HG03039 (cell line): ENCODE data around the gene DPH6.
"Not testable (repeated sequence)": the region's sequence is repeated elsewhere in the genome, so short reads cannot be mapped to it uniquely, and the experiment has no call there.

ENCODE experiments used
- ATAC-seq: cut with Tn5 transposase; IDR thresholded peaks from one replicate; pipeline ENCODE4 v1.9.1; 2021; ENCODE audit warnings: mild to moderate bottlenecking, moderate library complexity; ENCODE audit not compliant: unreplicated experiment

The DPH6 gene

DNA sequence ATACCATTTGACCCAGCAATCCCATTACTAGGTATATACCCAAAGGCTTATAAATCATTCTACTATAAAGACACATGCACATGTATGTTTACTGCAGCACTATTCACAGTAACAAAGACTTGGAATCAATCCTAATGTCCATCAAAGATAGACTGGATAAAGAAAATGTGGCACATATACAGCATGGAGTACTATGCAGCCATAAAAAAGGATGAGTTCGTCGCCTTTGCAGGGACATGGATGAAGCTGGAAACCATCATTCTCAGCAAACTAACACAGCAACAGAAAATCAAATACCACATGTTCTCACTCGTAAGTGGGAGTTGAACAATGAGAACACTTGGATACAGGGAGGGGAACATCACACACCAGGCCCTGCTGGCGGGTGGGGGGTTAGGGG, 104.7 kb downstream of the DPH6 start:
- not testable (repeated sequence) for ATAC-seq

DNA sequence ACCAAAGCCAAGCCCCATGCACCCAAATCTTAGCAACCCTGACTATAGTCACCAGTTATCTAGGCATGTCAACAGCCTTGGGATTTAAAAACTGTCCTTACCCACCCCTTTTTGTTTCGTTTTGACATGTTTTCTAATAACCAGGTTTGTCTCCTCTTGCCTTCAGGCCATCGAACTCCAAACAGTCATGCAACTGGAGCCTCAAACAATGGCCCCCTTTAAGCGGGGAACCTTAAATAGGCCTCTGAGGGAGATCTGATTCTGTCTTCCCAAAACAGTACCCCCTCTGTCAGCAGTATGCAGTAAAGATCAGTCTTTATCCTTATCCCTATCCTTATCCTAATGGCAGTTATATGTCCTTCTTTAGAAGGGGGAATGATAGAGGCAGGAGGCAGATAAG, 105.7 kb downstream of the DPH6 start:
- no peak for ATAC-seq

DNA sequence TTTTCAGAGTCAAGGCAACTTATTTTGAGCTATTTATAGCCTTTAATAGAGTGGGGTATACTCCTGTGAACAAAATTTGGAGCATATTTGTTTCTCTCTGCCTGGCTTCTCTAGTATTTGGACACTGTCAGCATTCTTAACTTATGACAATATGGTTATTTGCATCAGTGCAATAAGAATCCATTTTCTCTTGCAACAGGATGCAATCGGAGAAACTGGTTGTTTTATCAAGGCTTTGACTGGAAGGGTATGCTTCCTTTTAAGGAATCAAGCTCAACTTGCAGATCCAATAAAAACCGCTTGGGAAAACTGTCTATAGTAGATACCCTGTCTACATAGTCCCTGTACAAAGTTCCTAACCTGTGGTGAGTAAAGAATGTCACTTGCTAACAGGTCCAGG, 106.7 kb downstream of the DPH6 start:
- ATAC-seq, result no peak

DNA sequence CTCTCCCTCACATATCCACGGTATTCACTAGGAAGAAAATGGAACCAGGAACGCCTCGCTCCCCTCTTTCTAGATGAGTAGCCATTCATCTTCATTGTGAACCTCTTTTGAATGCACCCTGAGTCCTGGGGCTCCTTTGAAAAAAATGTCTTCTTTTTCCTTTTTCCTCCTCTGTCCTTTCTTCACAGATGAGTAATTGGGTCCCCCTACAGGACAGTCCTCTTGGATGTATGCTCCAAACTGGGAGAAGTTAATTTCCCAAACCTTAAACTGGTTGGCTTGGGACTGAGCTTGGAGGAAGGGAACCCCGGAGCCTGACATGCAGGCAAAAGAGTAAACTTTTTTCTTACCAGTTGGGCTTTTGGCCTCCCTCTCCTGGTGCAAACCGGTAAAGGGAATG, 108.8 kb downstream of the DPH6 start:
- no peak for ATAC-seq

DNA sequence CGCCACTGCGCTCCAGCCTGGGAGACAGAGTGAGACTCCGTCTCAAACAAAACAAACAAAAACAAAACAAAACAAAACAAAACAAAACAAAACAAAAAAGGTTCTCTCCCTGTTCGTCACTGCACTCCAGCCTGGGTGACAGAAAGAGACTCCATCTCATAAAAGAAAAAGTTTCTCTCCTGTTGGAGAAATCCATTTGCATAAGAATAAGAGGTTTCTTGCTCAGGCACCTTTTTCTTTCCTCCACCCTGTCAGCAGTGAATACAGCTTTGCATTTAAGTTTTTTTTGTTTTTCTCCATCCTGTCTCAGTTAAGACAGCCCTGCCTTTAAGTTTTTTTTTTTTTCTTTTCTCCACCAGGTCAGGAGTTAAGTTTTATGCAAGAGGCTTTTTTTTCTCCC, 109.5 kb downstream of the DPH6 start:
- no peak for ATAC-seq

DNA sequence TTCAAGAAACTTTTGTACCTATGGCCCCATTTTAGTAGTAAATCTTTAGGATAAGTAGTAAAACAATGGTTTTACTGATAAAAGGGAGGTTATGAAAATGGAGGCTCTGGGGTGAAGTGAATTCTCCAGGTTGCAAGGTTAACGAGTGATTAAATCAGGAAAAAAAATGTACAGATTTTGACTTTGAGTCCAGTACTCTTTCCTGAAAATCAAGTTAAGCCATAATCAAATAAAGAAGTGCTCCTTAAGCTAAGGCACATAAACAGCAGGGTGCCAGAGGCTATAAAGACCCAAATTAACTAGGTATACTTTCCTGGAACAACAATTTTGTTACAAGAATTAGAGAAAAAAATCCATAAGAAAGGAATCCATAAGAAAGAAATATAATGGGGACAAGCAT, 114.7 kb downstream of the DPH6 start:
- no peak for ATAC-seq

DNA sequence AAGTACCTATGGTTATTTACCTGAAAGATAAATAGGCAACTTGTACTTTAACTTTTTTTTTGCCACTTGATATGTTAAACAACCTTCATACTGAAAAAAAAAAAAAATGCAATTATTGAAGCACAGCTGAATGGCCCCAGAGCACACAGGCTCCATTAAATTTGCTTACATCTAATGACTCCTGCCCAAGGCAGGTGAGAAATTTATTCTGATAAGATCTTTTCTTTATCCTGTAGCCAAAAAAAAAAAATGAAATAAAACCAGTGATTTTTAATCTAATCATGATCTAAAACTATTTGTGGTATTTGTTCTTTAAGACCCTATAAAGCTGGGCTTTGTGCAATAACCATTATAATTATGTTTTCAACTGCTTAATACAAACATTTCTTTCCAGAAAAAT, 115.7 kb downstream of the DPH6 start:
- no peak for ATAC-seq

DNA sequence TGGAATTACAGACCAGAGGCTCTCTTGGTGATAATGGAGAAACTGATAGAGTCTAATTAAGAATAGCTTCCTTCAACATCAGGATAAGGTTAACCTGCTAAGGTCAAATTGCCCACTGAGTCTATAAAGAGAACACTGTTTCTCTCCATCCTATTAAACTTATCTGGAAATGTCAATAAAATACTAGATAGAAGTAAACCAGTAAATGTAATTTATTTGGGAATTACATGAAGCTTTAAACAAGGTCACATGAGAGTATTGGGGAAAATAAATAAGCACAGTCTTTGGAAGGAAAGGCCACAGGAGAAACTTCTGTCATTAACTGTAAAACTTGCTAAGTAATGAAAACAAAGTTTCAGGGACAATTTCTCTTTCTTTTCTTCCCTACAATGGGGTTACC, 118.5 kb downstream of the DPH6 start:
- ATAC-seq, result no peak

DNA sequence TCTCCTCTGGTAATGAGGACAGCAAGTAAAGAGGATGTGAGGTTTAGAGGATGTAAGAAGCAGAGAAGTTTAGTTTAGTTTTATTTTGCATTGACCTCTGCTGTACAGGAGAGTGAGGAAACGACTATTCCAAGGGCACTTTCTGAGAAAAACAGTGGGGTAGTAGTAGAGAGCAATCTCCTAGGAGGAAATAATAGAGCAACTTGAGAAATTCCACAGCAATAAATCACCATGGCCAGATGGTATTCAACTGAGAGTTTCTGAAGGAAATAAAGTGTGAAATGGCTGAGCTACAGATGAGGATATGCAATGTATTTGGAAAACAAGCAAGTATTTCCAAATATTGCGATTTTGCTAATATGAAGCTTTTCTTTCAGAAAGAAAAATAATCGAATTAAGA, 118.9 kb downstream of the DPH6 start:
- ATAC-seq, result no peak

DNA sequence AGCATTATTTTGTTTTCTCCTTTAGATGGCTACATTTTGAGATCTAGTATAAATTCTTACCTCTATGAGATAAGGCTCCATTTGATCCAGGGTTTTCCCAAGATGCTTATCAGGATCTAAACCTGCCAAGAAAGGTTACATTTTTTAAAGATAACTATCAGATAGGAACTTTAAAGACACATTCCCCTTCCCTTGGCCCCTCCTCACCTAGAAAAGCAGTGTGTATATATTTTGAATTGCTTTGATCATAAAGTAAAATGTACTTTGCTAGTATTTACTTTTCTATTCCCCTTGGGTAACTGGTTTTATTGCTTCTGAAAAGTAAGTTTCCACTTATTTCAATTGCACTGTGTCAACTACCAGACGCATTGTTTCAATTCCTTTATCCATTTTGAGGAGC, 135.2 kb downstream of the DPH6 start:
- no peak for ATAC-seq

DNA sequence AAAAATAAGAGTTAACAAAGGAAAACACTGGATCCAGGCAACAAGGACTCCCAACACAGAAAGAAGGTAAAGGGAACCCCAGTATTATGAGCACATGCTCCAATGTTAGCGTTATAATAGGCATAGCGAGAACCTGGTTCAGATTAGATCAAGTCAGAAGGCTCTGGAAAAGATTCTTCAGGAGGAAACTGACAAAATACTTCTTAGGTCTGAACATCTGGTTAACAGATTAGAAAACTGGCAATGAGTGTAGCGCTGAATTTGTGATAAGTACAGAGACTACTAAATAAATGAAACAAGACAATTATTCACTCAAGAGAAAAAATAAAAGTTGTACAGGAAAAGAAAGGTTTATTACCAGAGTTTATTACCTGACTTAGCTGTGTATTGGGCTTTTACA, 146.1 kb downstream of the DPH6 start:
- ATAC-seq, result no peak

DNA sequence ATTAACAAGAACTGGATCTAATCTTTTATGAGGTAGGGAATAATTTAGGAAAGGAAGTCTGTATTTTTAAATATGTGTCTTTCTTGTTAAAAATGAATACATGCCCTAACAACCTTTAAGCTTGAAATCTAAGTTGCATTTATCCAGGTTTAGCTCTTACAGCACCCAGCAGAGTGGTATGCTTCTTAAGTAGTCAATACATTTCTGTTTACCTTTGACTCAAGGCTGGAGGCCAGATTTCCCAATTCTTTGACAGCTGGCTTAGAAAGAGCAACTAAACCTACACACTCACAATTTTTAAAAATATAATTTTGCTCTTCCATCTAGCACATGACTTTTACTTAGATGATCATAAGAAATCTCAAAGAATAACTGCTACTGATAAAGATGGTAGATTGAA, 148.9 kb downstream of the DPH6 start:
- ATAC-seq, result no peak

DNA sequence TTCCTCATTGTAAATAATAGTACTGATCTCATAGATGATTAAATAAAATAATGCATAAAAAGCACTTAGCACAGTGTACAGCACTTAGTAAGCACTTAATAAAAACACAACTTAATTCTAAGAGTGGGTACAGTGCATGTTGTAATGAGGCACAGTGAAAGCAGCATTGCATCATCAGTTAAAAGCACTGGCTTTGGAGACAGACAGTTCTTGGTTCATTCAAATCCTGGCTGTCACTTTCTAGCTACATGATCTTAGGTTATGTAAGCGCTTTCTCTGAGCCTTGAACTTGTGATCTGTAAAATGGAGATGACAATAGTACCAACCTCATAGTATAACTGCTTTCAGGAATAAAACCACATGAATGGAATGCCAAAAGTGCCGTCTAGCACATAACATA, 151.5 kb downstream of the DPH6 start:
- ATAC-seq, result no peak

DNA sequence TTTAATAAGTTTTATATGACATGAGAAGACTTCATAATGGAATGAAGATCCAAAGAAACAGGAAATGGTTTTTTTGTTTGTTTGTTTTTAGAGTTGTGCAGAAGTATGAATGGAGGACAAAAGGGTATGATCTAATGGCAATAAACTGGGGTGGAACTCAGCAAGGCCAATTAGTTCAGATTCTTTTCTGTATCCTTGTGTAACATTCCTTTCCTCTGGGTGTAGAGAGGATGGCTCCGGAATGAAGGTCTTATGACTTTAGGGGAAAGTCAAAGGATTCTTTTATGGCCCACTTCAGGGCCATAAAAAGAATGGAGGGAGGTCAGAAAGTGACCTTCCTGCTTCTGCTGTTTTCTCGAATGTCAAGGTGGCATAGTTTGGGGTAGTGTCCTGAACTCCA, 152.6 kb downstream of the DPH6 start:
- no peak for ATAC-seq

DNA sequence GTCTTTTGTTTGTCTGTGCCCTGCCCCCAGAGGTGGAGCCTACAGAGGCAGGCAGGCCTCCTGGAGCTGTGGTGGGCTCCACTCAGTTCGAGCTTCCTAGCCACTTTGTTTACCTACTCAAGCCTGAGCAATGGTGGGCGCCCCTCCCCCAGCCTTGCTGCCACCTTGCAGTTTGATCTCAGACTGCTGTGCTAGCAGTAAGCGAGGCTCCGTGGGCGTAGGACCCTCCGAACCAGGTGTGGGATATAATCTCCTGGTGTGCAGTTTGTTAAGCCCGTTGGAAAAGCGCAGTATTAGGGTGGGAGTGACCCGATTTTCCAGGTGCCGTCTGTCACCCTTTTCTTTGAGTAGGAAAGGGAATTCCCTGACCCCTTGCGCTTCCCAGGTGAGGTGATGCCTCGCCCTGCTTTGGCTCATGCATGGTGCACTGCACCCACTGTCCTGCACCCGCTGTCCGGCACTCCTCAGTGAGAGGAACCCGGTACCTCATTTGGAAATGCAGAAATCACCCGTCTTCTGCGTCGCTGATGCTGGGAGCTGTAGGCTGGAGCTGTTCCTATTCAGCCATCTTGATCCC, 154.5 kb downstream of the DPH6 start:
- ATAC-seq, result not testable (repeated sequence)

DNA sequence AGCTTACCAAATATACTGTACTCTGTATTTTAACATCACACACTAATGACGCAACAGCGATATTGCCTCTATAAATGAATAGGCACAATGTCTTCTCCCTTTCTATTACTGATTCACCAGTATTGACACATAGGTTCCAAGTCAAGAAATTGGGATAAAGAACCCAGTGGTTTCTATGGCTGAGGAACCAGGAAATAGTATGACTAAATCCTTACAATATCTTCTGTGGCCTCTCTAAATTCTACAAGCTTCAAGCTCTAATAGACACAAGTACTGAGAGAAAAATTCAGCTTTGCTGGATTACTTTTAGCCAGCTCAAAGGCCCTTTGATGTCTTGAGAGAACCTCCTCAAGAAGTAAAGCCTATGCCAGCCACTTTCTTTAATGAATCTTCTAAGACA, 162.5 kb downstream of the DPH6 start:
- no peak for ATAC-seq

DNA sequence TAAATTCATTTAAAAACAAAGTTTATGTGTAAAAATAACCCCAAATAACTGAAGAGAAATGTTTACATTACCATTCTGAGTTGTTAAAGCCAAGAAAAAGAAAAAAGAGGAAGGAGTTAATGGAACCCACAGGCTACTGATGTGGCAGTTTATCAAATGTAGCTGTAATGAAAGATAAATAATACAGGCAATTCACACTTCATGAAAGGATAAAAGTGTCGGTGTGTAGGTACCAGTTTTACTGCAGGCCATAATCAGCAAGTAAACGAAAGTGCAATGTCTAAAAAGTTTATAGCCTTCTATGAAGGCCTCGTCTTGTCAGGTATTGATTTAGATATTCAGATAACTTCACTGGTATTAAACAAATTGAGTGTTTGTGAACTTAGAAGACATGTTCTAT, 164.6 kb downstream of the DPH6 start:
- ATAC-seq, result no peak

DNA sequence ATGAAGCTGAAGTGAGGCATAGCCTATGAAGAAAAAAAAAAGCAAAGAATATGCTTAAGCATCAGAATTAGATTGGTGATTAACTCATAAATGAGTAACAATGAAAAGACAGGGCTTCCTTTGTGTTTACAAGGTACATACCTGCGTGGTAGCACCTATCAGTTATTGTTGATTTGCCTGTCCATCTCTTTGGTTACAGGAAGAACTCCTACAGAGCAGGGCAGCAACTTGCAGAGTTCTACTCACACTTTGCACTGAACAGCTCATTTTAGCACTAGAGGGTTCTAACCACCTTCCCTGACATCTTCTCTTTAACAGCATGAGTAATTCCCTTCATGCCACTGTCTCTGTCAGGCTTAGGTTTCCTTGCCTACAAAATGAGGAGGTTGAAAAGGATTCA, 166.0 kb downstream of the DPH6 start:
- no peak for ATAC-seq

DNA sequence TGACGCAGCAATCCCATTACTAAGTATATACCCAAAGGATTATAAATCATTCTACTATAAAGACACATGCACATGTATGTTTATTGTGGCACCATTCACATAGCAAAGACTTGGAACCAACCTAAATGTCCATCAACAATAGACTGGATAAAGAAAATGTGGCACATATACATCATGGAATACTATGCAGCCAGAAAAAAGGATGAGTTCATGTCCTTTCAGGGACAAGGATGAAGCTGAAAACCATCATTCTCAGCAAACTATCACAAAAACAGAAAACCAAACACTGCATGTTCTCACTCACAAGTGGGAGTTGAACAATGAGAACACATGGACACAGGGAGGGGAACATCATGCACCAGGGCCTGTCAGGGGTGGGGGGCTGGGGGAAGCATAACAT, 167.5 kb downstream of the DPH6 start:
- ATAC-seq, result not testable (repeated sequence)

DNA sequence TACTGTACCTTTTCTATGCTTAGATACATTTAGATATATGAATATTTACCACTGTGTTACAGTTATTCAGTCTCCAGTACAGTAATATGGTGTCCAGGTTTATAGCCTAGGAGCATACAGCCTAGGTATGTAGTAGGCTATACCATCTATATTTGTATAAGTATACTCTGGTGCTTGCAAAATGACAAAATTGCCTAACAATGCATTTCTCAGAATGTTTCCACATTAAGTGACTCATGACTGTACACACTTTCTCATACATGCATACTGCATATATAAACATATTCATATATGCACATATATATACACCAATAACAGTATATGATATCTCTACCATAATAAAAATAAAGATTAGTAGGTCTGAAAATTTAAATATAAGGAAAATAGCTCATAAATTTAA, 169.3 kb downstream of the DPH6 start:
- ATAC-seq, result no peak

DNA sequence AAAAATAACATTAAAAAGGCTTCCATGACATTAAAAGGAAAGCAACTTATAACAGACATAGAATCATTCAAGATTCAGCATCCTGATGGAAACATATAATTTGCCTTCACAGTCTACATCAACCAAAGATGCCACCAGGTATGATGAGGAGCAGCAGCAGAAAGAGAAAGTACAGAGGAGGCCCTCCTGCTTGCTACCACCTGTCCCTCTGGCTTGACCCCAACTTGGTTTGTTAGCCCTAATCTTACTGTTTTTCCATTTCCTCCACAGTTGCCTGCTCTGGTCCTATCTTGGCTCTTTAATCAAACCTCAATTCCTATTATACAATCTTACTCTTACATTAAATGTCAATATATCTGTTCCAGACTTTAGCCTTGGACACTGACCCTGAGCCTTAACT, 171.3 kb downstream of the DPH6 start:
- ATAC-seq, result no peak

DNA sequence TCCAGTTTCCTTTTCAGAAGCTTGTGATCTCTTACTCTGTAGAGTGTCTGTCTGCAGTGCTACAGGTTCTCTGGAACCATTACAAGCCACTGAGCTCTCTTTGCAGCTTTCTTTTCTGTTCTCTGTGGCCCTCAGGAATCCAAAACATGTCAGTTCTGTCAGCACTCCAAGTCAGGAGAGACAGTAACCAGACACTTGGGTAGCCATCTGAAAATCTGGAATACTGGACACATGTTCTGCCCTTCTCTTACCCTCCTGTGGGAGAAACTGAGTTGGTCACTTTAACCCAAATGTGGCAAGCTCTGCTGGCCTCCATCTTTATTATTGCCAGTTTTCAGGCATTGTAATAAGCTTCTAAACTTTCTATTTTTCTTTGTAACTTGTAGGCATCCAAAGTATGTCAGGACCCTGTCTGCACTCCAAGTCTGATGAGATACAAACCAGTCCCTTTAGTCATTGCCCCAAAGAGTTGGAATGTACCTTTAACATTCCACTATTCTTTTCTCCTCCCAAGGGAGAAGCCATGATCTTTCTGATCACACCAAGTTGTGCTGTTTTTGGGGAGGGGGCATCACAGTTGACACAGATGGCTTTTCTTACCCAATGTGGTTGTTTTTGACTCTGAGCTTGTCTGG, 183.7 kb downstream of the DPH6 start:
- no peak for ATAC-seq

DNA sequence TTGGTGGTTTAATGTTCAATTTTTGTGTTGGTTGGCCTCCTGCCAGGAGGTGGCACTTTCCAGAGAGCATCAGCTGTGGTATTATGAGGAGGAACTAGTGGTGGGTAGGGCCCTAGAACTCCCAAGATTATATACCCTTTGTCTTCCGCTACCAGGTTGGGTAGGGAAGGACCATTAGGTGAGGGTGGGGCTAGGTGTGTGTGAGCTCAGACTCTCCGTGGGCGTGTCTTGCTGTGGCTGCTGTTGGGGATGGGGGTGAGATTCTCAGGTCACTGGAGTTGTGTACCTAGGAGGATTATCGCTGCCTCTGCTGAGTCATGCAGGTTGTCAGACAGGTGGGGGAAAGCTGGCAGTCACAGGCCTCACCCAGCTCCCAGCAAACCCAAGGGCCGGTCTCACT, 187.1 kb downstream of the DPH6 start:
- ATAC-seq, result no peak
